ENCODE data around the gene PKIG. TPM values are rescaled to one million over a fixed set of nuclear protein-coding genes. Genes with fewer than 3 reads are reported as not detected.

PKIG gene
- polyA plus RNA-seq, 6 donors from 2014 or later: 74.7 to 219 (median 103) TPM

DNA sequence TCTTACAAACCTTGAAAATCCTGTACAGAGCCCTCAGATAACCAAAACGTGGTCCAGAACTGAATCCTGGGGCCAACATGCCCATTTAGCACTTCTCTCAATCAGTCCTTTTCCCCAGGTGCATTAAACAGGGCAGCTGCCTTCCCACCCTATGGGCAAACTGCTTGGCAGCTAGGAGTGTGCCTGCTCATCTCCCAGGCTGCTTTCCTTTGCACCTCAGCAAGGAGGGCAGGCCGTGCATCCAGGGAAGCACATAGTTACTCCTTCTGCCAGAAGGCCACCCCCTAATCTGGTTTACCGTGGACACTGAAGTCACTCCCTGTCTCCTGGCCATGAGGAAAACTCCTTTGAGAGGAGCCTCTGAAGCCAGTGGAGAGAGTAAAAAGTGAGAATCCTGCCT lies 10.0 kb downstream of the PKIG start:
- H3K27ac Mint-ChIP-seq: peak overlapping the region in 5 of 6 donors; percentile 49 to 93 (median 87)
- DNase-seq: no peak
- peaks cover 0 to 4% (median 0%) of the 10 kb centered on the region in 7 donors for H3K9me3 Mint-ChIP-seq
- peak overlapping the region in 5 of 8 donors; percentile 9 to 64 (median 59) for H3K4me3 Mint-ChIP-seq
- no peak for ATAC-seq (ENCODE audit: low read depth in 2 of 2)
- H3K36me3 Mint-ChIP-seq: peaks cover 10 to 31% of the 10 kb centered on the region in 2 donors
- peaks cover 74 to 92% (median 77%) of the 10 kb centered on the region in 3 donors for H3K4me1 Mint-ChIP-seq
- no peaks in the 10 kb centered on the region for H3K27me3 Mint-ChIP-seq

DNA sequence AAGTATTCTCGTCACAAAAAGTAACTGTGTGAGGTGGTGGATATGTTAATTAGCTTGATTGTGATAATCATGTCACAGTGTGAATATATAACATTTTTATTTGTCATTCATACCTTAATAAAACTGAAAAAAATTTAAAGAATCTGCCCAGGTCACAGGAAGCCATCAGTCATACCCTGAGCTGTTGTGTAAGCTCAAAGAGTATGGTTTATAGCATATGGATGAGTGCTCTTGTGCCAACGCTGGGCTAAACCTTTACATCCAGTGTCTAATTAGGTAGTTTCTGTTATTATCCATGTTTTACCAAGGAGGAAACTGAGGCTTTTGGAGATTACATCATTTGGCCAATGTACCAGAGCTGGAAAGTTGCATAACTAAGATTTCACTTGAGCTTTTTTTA lies 11.4 kb downstream of the PKIG start:
- H3K27ac Mint-ChIP-seq: peak overlapping the region in 5 of 6 donors; percentile 2 to 93 (median 11)
- peaks cover 10 to 24% of the 10 kb centered on the region in 2 donors for H3K36me3 Mint-ChIP-seq

DNA sequence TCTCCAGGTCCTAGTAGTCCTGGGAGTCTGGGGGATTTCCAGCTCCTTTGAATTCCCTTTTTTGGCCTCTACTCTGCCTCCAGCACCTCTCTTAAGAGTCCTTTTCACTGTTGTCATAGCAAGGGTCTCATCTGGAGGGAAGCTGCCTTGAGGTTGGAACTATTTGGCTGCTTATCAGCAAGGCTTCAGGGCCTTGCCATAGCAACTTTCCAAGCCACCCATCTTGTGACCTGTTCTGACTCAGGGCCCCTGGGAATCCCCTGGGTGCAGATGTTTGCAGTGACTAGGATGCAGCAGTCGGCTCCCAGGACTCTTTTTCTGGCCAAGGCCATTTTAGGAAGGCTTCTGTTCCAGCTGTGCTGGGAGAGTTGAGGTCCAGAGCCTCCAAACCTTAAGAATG lies 12.4 kb downstream of the PKIG start:
- DNase-seq (no peak), ATAC-seq (ENCODE audit: low read depth in 2 of 2) (peak; percentile 37 to 52)
- Mint-ChIP-seq H3K9me3 (no peaks in the 10 kb centered on the region), H3K4me1 (peaks cover 56 to 95% (median 73%) of the 10 kb centered on the region in 3 donors), H3K4me3 (peak overlapping the region in 7 of 8 donors; percentile 47 to 81 (median 61)), H3K27ac (peak overlapping the region in 5 of 6 donors; percentile 5 to 93 (median 82)), H3K27me3 (no peaks in the 10 kb centered on the region), H3K36me3 (peaks cover 10 to 24% of the 10 kb centered on the region in 2 donors)

More for the DNA sequence above, 11.4 kb downstream of the PKIG start:
- Mint-ChIP-seq H3K4me1 (peaks cover 63 to 92% (median 73%) of the 10 kb centered on the region in 3 donors), H3K27me3 (no peaks in the 10 kb centered on the region), H3K4me3 (peak overlapping the region; percentile 2 to 78 (median 41)), H3K9me3 (no peaks in the 10 kb centered on the region)
- ATAC-seq (ENCODE audit: low read depth in 2 of 2) (no peak), DNase-seq (no peak)

DNA sequence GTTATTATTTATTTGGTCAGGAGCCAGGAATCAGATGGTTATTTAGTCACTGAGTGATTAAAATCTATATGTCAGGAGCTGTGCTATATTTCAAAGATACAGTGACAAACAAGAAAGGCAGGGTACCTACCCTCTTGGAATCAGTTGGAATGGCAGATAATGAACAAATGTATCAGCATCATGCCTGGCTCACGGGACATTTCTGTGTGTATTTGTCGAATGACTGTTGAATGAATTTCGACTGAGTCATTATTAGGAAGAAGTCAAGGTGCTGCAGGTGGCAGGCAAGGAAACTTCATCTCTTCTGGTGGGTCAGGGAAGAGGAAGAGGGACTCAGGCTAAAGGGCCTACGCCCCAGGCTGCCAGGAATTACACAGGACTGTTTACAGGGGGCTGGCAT lies 13.6 kb downstream of the PKIG start:
- H3K4me1 Mint-ChIP-seq: peaks cover 43 to 84% (median 75%) of the 10 kb centered on the region in 3 donors
- DNase-seq: no peak
- peak overlapping the region in 4 of 6 donors; percentile 91 to 98 (median 96) for H3K27ac Mint-ChIP-seq
- H3K27me3 Mint-ChIP-seq: no peaks in the 10 kb centered on the region
- no peaks in the 10 kb centered on the region for H3K9me3 Mint-ChIP-seq
- no peak for ATAC-seq (ENCODE audit: low read depth in 2 of 2)
- H3K36me3 Mint-ChIP-seq: peaks cover 15 to 24% of the 10 kb centered on the region in 2 donors
- H3K4me3 Mint-ChIP-seq: peak overlapping the region in 5 of 8 donors; percentile 40 to 91 (median 76)

DNA sequence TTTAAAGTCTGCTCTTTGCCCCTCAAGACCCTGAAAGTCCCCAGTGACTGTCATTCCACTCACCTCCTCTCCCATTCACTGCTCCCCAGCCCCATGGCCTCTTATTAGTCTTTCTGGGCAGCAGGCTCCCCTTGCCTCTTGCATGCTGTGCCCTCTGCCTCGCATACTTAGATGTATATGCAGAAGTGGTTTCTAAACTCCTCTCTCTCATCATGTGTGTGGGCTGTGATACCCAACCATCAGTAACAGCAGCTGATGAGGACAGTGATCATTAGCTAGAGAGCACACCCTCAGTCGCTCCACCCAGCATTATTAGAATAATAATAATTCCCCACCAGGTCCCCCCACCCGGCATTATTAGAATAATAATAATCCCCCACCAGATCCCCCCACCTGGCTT lies 14.5 kb downstream of the PKIG start:
- DNase-seq: no peak
- Mint-ChIP-seq H3K4me3 (peak overlapping the region in 6 of 8 donors; percentile 4 to 91 (median 62)), H3K27ac (peak overlapping the region in 5 of 6 donors; percentile 96 to 98 (median 97)), H3K27me3 (no peaks in the 10 kb centered on the region), H3K9me3 (no peaks in the 10 kb centered on the region), H3K36me3 (peaks cover 15 to 24% of the 10 kb centered on the region in 2 donors), H3K4me1 (peaks cover 35 to 78% (median 75%) of the 10 kb centered on the region in 3 donors)
- ATAC-seq (ENCODE audit: low read depth in 2 of 2): peak; percentile 41 to 50

DNA sequence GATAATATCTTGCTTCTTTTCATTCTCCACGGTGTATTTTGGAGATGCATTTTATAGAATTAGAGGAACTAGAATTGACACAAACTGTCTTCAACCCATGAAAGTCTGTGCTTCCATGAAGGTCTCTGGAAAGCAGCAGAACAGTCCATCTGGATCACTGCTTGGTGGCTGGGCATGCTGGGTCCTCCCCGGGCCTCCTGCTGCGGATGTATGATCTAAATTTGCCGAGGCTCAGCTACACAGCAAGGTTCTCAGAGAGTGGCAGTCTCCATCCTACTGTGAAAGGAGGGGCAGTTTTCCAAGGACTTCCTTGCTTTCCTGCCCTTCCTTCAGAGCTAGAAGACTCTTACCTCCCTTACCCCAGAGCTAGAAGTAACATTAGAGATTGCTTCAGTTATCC lies 15.1 kb downstream of the PKIG start:
- peak overlapping the region in 6 of 8 donors; percentile 80 to 91 (median 86) for H3K4me3 Mint-ChIP-seq
- no peaks in the 10 kb centered on the region for H3K27me3 Mint-ChIP-seq
- ATAC-seq (ENCODE audit: low read depth in 2 of 2) (no peak), DNase-seq (no peak)
- peaks cover 14 to 23% of the 10 kb centered on the region in 2 donors for H3K36me3 Mint-ChIP-seq
- peak overlapping the region in 5 of 6 donors; percentile 96 to 98 (median 97) for H3K27ac Mint-ChIP-seq
- H3K4me1 Mint-ChIP-seq: peaks cover 29 to 78% (median 68%) of the 10 kb centered on the region in 3 donors
- no peaks in the 10 kb centered on the region for H3K9me3 Mint-ChIP-seq

DNA sequence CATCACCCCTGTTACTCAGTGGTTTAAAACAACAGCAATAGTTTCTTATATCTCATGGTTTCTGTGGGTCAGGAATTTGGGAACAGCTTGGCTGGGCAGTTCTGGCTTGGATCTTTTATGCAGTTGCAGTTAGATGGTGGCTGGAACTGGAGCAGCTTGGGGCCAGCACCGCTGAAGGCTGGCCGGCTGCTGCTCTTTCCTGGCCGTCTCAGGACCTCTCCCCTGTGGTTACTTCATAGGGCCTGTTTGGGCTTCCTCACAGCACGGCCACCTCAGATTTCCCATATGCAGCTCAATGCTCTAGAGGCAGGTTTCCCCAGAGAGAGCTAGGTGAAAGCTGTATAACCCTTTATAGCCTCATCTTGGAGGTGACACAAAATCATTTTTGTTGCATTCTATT lies 15.6 kb downstream of the PKIG start:
- Mint-ChIP-seq H3K9me3 (no peaks in the 10 kb centered on the region), H3K4me3 (peak overlapping the region in 6 of 8 donors; percentile 80 to 91 (median 86)), H3K27ac (peak overlapping the region in 5 of 6 donors; percentile 96 to 98 (median 97)), H3K27me3 (no peaks in the 10 kb centered on the region), H3K36me3 (peaks cover 10 to 19% of the 10 kb centered on the region in 2 donors), H3K4me1 (peaks cover 24 to 74% (median 64%) of the 10 kb centered on the region in 3 donors)
- DNase-seq (no peak), ATAC-seq (ENCODE audit: low read depth in 2 of 2) (peak in 1 of 2 donors; percentile 19)

DNA sequence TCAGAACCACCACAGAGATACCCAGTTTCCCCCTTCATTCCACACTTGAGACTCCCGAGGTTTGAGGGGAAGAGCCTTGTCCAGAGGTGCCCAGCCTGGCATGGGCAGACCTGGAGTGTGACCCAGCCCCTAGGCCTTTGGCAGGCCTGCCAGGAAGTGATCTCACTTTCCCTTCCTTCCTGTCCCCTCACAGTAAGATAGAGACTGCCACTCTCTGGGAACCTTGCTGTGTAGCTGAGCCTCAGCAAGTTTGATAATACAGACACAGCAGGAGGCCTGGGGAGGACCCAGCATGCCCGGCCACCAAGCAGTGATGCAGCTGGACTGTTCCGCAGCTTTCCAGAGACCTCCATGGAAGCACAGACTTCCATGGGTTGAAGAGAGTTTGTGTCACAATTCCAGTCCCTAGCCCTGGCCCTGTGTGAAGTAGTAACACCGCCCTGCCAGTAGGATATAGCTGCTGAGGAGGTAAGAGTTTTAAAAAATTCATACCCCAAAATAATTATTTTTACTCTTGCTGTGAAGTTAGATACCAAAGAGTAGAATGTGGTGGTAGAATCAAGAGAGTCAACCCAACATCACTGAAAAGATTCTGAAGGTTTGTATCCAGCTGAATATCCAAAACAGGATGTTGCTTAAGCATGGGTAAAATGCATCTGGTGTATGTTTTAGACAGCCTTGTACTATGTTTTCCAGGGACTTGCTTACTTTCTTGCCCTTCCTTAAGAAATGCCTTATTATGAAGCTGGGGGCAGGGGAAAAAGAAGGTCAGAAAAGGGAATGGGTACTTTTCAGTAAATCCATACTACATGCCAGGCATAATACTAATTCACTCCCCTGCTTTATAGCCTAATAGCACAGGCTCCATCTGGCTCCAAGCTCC lies 16.3 kb downstream of the PKIG start:
- peak overlapping the region in 6 of 8 donors; percentile 80 to 91 (median 86) for H3K4me3 Mint-ChIP-seq

DNA sequence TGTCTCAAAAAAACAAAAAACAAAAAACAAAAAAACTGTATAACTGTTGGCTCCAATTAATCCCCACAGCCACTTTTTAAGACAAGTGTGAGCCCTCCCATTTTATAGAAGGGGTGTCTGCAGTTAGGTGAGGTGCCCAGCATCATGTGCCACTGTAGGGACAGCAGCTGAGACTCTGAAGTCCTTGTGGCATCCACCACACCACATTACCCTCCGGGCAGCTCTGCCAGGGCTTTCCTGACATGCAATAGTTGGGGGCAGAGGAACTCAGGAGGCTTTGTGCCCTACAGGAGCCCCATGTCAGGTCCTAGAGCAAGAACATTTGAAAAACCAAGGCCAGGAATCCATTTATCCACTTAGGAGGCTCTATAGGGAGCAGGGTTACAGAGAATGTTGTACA lies 17.3 kb downstream of the PKIG start:
- Mint-ChIP-seq H3K4me3 (peak overlapping the region in 6 of 8 donors; percentile 35 to 89 (median 81)), H3K27ac (peak overlapping the region in 3 of 6 donors; percentile 95 to 96 (median 96))

More for the DNA sequence above, 16.3 kb downstream of the PKIG start:
- H3K9me3 Mint-ChIP-seq: no peaks in the 10 kb centered on the region
- peaks cover 10 to 12% of the 10 kb centered on the region in 2 donors for H3K36me3 Mint-ChIP-seq
- H3K4me1 Mint-ChIP-seq: peaks cover 20 to 67% (median 57%) of the 10 kb centered on the region in 3 donors
- H3K27ac Mint-ChIP-seq: peak overlapping the region in 5 of 6 donors; percentile 96 to 98 (median 97)
- no peak for DNase-seq
- H3K27me3 Mint-ChIP-seq: no peaks in the 10 kb centered on the region
- ATAC-seq (ENCODE audit: low read depth in 2 of 2): peak; percentile 39 to 57

DNA sequence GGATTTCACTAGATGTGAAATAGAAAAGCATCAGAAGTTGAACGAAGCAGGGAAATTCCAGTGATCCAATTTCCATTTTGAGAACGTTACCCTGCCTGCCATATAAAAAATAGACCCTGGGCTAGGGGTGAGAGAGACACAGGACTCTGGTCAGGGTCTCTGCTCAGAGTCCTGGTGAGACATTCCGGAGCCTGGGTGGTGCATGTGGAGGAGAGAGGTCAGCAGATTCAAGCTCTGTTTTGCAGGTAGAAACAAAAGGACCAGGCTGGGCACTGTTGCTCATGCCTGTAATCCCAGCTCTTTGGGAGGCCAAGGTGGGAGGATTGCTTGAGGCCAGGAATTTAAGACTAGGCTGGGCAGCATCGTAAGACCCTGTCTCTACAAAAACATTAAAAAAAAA lies 17.9 kb downstream of the PKIG start:
- peaks cover 0 to 10% of the 10 kb centered on the region in 2 donors for H3K36me3 Mint-ChIP-seq
- no peak for DNase-seq
- H3K4me3 Mint-ChIP-seq: peak overlapping the region in 6 of 8 donors; percentile 35 to 89 (median 81)
- H3K9me3 Mint-ChIP-seq: peaks cover 0 to 4% (median 0%) of the 10 kb centered on the region in 7 donors
- H3K4me1 Mint-ChIP-seq: peaks cover 3 to 56% (median 41%) of the 10 kb centered on the region in 3 donors
- H3K27ac Mint-ChIP-seq: peak overlapping the region in 3 of 6 donors; percentile 95 to 96 (median 96)
- no peaks in the 10 kb centered on the region for H3K27me3 Mint-ChIP-seq
- no peak for ATAC-seq (ENCODE audit: low read depth in 2 of 2)

More for the DNA sequence above, 17.3 kb downstream of the PKIG start:
- Mint-ChIP-seq H3K9me3 (peaks cover 0 to under 1% (median 0%) of the 10 kb centered on the region in 7 donors), H3K27me3 (no peaks in the 10 kb centered on the region), H3K36me3 (peaks cover 2 to 10% of the 10 kb centered on the region in 2 donors), H3K4me1 (peaks cover 9 to 57% (median 46%) of the 10 kb centered on the region in 3 donors)
- ATAC-seq (ENCODE audit: low read depth in 2 of 2): no peak
- no peak for DNase-seq

DNA sequence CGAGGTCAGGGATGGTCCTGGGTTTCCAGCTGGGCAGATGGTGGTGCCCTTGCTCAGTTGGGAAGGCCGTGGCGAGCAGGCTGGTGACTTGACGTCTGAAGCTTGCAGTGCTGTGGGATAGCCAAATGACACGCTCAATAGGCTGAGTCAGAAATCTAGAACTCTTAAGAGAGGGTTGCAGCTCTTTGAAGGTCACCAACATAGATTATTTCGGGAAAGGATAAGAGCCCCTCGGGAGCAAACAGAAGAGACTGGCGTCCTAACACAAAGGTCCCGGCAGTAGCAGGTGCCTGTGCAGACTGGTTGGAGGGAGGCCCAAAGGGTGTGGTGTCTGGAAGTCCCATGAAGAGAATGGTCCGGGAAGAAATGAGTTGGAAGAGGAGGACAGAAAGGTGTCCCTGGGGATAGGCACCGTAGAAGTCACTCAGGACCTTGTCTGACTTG lies 18.4 kb downstream of the PKIG start:
- DNase-seq (no peak), ATAC-seq (ENCODE audit: low read depth in 2 of 2) (no peak)
- Mint-ChIP-seq H3K4me1 (peaks cover 0 to 56% (median 40%) of the 10 kb centered on the region in 3 donors), H3K27me3 (no peaks in the 10 kb centered on the region), H3K4me3 (peak overlapping the region in 6 of 8 donors; percentile 35 to 89 (median 81)), H3K36me3 (peaks cover 0 to 10% of the 10 kb centered on the region in 2 donors), H3K27ac (peak overlapping the region in 3 of 6 donors; percentile 95 to 96 (median 96)), H3K9me3 (peaks cover 0 to 4% (median 0%) of the 10 kb centered on the region in 7 donors)

DNA sequence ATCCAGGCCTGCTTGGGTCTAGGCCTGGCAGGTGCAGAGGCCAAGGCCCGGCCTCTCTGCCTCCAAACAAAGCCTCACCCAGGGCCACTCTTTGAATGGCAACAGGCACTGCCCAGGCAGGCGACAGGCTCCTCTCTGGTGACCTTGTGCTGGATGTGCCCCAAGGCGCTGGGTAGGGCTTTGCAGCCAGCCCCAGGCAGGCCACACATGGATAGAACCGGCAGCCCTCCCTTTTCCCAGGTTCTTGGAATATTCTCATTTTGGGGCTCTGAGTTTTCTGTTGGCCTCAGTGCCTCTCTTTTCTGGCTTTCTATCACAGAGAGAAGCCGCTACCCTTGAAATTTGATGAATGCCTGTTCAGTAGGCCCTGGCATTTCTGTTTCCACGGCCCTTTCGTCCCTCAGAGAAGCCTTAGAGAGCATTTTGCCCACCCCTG lies 18.9 kb downstream of the PKIG start:
- Mint-ChIP-seq H3K27me3 (no peaks in the 10 kb centered on the region), H3K9me3 (peaks cover 0 to 4% (median 0%) of the 10 kb centered on the region in 7 donors), H3K36me3 (peaks cover 0 to 15% of the 10 kb centered on the region in 2 donors), H3K27ac (peak overlapping the region in 3 of 6 donors; percentile 95 to 96 (median 96)), H3K4me3 (peak overlapping the region in 6 of 8 donors; percentile 77 to 89 (median 81)), H3K4me1 (peaks cover 4 to 55% (median 40%) of the 10 kb centered on the region in 3 donors)
- DNase-seq (no peak), ATAC-seq (ENCODE audit: low read depth in 2 of 2) (no peak)

DNA sequence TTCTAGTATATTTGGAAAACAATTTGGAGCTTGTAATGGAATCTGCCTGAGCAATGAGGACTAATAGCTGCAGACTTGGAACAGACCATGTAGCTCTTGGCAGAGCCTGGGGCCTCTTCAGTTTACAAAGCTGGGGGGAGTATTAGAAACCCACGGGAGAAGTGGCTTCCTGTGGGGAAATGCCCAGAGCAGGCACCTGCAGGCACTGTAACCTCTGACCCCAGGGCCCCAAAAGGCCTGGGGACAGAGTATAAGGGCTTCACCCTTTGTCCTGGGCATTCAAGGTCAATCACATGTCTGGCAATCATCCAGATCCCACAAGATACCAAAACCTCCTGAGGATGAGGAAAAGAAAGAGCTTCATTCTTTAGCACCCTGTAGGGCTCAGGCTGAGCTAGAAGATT lies 19.4 kb downstream of the PKIG start:
- Mint-ChIP-seq H3K36me3 (peaks cover 1 to 16% of the 10 kb centered on the region in 2 donors), H3K4me1 (peaks cover 10 to 51% (median 40%) of the 10 kb centered on the region in 3 donors), H3K9me3 (peaks cover 0 to 4% (median 0%) of the 10 kb centered on the region in 7 donors), H3K27ac (peak overlapping the region in 3 of 6 donors; percentile 95 to 96 (median 96)), H3K27me3 (no peaks in the 10 kb centered on the region), H3K4me3 (peak overlapping the region in 6 of 8 donors; percentile 77 to 89 (median 79))
- ATAC-seq (ENCODE audit: low read depth in 2 of 2): peak; percentile 50 to 64
- DNase-seq: no peak

Measured in naive B cell (primary cell).